ENCODE data around the gene NR2C2.

Gene NR2C2

GRCh38 chr3:15064299-15064834, 117.0 kb downstream of the NR2C2 start:
- no peak for DNase-seq (ENCODE audit: low read depth in 3 of 3)

DNA sequence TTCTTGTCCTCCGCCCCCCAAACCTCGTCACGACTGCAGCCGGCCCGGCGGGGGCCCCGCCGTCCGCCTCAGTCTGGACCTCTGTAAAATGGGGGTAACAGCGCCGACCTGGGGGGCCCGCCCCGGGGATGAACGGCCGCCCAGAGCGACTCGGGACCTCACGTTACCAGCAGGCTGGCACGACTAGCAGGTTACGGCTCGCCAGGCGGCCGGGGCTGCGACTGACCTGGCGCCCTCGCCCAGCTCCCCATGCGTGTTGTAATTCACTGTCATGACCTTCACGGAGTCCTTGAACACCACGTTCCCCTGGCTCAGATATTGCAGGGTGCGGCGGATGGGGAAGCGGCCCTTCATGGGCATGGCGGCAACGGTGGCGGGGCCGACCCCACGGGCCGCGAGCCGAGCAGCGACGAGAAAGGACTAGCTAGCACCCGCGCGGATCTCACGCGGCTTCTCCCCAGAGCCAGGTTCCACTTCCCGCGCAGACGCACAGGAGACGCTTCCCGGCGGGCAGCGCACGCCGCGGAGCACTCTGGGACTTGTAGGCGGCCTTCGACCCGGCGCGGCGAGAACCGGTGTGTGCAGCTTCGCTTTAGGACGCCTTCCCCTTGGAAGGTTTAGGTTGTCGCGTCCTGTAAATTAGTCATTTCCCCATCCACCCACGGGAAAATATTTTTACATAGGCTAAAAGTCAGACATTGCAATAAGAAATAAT, 117.6 kb downstream of the NR2C2 start, which contains the start of gene MRPS25:
TSS of gene MRPS25 (minus strand) at position 481 of the 715 bp plus-strand sequence. CDS start at position 360, 121 bp downstream.
- DNase-seq (ENCODE audit: low read depth in 3 of 3) = peak; percentile 70 to 84 (median 80)

- DNase-seq (ENCODE audit: low read depth in 3 of 3) = no peak
Measured at GRCh38 chr3:15065550-15066007, 118.2 kb downstream of the NR2C2 start.

- no peak for DNase-seq (ENCODE audit: low read depth in 3 of 3)
Measured at GRCh38 chr3:15066467-15066866, 119.1 kb downstream of the NR2C2 start.

DNA sequence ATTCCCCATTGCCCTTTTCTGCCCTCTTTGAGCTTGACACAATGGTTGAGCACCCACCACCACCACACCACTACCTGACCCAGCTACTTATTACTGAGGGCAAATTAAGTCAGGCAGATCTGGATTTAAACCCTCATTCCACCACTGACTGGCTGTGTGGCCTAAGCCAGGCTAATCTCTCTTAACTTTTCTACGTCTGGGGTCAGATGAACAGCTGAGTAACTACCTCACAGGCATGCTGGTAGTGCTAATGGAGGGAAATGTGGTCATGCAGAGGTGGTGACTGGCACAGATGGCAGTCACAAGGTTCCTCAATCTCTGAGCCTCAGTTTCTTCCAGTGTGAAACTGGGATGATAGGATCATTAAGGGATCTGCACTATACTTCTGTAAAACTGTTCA, 122.1 kb downstream of the NR2C2 start:
- DNase-seq (ENCODE audit: low read depth in 3 of 3) = no peak

GRCh38 chr3:15071699-15072098, 124.3 kb downstream of the NR2C2 start:
- no peak for DNase-seq (ENCODE audit: low read depth in 3 of 3)

GRCh38 chr3:15074500-15074899, 127.1 kb downstream of the NR2C2 start:
- no peak for DNase-seq (ENCODE audit: low read depth in 3 of 3)

DNA sequence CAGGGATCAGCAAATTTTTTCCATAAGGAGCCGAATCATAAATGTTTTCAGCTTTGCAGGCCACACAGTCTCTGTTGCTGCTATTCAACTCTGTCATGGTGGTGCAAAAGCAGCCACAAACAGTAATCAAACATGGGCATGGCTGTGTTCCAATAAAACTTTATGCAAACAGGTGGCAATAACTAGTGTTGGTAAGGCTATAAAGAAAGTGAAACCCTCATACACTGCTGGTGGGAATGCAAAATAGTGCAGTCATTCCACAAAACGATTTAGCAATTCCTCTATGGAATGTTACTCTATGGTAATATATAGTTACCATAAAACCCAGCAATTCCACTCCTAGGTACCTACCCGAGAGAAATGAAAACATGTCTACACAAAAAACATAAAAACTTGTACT, 131.7 kb downstream of the NR2C2 start:
- DNase-seq (ENCODE audit: low read depth in 3 of 3) = no peak

DNA sequence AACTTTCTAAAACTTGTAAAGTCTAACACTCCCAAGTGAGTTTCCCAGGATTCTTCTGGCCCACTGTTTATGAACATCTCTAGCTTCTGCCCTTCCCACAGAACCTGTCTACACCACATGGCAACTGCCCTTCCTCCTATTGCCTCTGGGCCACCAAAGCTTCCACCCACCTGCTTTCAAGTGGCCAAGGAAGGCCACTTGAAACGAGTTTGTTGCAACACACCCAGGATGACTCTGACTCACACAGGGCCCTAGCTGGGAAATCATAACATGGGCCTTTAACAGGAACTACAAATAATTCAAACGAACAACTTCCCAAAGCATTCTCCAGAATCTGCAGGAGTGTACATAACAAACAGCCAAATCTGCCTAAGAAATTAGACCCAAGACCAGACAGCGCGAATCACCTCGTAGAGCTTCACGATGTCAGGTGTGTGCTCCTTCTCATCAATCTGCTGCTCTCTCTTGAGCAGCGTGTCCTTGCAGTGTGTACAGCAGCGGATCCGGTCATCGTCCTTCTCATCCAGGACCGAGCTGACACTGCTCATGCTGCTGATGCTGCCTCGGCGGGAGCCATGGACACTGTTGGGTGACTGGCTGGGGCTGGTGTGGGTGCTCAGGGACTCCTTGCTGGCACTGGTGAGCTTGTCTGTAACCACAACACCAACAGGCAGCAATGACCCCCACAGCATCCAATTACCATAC, 134.7 kb downstream of the NR2C2 start:
- no peak for DNase-seq (ENCODE audit: low read depth in 3 of 3)

DNA sequence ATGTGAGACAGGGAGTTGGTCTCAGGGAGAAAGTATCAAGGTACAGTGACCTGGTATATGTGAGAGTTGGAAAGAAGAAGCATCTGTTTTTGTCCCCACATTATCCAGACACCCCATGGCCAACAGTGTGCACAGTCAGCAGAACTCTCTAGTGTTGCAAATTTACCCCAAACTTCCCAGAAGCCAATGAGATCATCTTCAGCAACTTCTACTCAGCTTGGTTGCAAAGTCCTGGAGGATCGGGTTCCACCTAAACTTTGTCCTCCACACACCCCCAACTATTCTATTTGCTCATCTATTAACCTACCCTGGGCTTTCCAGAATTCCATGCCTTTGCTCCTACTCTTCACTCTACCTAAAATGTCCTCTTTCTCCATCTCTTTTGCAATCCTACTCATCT, 135.9 kb downstream of the NR2C2 start:
- DNase-seq (ENCODE audit: low read depth in 3 of 3) = no peak

- no peak for DNase-seq (ENCODE audit: low read depth in 3 of 3)
Measured at GRCh38 chr3:15086263-15086662, 138.9 kb downstream of the NR2C2 start.

- DNase-seq (ENCODE audit: low read depth in 3 of 3) = no peak
Measured at GRCh38 chr3:15086699-15087098, 139.3 kb downstream of the NR2C2 start.

DNA sequence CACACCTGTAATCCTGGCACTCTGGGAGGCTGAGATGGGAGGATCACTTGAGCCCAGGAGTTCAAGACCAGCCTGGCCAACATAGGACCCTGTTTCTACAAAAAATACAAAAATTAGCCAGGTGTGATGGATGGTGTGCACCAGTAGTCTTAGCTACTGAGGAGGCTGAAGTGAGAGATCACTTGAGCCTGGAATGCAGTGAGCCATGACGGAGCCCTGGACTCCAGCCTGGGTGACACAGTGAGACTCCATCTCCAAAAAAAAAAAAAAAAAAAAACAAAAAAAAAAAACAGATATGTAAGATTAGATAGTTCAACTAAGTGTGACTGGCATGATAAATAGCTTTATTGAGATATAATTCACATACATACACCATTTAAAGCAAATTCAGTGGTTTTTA, 141.8 kb downstream of the NR2C2 start:
- DNase-seq (ENCODE audit: low read depth in 3 of 3) = no peak

DNA sequence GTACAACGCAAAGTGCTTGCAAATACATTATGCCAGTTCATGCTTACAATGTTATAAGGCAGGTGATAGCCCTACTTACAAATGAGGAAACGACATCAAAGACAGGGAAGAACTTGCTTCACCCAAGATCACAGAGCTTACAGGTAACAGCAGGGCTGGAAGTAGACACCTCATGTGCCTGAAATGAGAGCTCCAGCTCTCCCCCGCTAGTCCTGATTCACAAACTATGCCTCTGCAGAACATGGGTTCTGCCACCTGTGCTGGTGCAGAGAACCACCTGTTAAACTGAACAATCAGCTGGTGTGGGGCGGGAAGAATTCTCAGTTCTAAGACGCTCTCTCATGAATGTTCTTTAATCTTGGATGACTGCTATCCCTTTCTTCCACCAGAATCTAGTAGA, 144.2 kb downstream of the NR2C2 start:
- DNase-seq (ENCODE audit: low read depth in 3 of 3) = no peak

- no peak for DNase-seq (ENCODE audit: low read depth in 3 of 3)
Measured at GRCh38 chr3:15092686-15093085, 145.3 kb downstream of the NR2C2 start.

DNA sequence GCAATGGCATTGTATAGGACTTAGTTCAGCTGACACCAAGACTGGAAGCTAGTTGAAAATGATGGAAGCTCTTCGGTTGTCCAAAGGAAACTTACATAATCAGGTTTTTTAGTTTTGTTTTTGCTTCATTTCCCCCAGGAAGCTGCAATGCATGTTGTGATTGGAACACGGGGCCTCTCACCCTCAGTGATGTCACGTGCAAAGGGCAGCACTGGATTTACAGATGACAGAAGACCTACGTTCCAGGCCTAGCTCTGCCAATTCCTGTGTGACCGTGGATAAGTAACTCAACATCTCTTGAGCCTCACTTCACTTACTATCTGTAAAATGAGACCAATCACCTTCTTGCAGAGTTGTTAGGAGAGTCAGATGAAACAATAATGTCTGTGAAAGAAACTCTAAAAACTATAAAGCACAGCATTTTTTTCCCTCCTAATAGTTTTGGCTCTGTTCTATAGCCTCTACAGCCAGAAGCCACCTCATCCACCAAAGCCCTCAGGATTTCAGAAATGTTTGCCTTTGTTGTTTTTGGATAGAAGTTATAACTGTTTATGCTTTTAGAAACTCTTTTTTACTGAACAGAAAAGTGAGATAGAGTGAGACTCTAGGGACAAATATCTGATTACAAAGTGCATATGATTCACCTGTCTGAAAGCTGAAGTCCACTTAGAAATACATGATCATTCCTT, 146.9 kb downstream of the NR2C2 start:
- DNase-seq (ENCODE audit: low read depth in 3 of 3) = no peak

DNA sequence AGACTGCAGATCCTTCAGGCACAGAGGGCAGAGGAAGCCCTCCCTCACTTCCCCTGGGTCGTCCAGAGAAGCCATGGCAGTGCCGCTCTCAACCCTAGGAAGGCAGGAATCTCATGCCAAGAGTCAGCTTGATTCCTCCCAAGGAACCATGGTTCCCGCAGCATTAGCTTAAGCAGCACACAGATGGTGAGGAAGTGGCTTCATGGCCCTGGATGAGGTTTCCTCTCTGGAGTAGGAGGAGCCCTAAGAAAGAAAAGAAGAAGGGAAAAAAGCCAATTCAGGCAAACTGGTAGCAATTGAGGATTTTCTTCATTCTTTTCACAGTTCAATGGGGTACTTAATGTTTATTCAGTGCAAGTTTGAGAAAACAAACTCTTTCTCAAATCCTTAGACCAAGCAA, 148.7 kb downstream of the NR2C2 start:
- no peak for DNase-seq (ENCODE audit: low read depth in 3 of 3)

DNA sequence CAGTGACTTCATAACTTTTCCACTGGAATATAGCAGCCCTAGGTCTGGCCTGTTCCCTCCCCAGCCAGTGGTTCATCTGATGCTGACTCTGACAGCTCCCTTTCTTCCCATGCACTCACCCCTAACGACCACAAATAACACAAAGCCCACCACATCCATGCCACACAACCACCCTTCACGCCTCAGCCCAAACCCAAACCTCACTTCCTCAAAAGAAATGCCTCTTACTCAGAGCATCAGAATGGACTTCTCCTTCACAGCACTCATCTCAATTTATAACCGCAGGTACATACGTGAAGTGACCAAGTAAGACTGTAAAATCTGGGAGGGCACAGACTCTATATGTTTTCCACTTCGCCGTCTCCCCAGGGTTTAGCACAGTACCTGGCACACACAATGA, 150.5 kb downstream of the NR2C2 start:
- DNase-seq (ENCODE audit: low read depth in 3 of 3) = no peak
